ENCODE data around the gene SLAIN2.

SLAIN2 gene

DNA sequence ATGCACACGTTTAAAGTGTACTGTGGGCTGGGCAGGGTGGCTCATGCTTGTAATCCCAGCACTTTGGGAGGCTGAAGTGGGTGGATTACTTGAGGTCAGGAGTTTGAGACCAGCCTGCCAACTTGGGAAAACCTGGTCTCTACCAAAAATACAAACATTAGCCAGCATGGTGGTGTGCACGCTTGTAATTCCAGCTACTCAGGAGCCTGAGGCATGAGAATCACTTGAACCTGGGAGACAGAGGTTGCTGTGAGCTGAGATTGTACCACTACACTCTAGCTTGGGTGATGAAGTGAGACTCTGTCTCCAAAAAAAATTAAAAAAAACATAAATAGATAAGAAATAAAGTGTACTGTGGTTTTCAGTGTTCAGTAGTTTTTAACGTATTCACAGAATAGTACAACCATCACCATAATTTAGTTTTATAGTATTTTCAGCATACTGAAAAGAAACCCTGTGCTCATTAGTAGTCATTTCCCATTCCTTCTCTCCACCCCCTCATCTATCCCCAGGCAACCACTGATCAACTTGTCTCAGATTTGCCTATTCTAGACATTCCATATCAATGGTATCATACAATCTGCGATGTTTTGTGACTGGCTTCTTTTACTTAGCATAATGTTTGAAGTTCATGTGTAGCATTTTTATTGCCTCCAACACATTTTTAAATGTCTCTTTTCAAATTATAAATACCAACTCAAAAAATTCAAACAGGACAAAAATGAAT lies 19.1 kb downstream of the SLAIN2 start:
- Histone ChIP-seq H3K36me3 (no peaks in the 10 kb centered on the region), H3K4me3 (no peak overlapping the region), H3K27me3 (no peaks in the 10 kb centered on the region), H3K9me3 (no peaks in the 10 kb centered on the region), H3K4me1 (peaks cover 0 to 38% (median 11%) of the 10 kb centered on the region in 4 donors), H3K27ac (no peak overlapping the region)
- TF ChIP-seq, protein P1, sequence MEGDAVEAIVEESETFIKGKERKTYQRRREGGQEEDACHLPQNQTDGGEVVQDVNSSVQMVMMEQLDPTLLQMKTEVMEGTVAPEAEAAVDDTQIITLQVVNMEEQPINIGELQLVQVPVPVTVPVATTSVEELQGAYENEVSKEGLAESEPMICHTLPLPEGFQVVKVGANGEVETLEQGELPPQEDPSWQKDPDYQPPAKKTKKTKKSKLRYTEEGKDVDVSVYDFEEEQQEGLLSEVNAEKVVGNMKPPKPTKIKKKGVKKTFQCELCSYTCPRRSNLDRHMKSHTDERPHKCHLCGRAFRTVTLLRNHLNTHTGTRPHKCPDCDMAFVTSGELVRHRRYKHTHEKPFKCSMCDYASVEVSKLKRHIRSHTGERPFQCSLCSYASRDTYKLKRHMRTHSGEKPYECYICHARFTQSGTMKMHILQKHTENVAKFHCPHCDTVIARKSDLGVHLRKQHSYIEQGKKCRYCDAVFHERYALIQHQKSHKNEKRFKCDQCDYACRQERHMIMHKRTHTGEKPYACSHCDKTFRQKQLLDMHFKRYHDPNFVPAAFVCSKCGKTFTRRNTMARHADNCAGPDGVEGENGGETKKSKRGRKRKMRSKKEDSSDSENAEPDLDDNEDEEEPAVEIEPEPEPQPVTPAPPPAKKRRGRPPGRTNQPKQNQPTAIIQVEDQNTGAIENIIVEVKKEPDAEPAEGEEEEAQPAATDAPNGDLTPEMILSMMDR (IDR thresholded peaks at IDR 0.05): no peak
- intact Hi-C loops (cut with DNase I; ENCODE audit: low total_unique reads): no loop called here
- no peak for DNase-seq

GRCh38 chr4:48361012-48361400 lies 19.7 kb downstream of the SLAIN2 start:
- H3K4me1 ChIP-seq: peaks cover 0 to 36% (median 11%) of the 10 kb centered on the region in 4 donors
- H3K36me3 ChIP-seq: no peaks in the 10 kb centered on the region
- no peaks in the 10 kb centered on the region for H3K27me3 ChIP-seq
- no peaks in the 10 kb centered on the region for H3K9me3 ChIP-seq
- no peak overlapping the region for H3K27ac ChIP-seq
- TF ChIP-seq, protein P1 (IDR thresholded peaks at IDR 0.05): no peak
- H3K4me3 ChIP-seq: no peak overlapping the region
- no peak for DNase-seq
- intact Hi-C loops (cut with DNase I; ENCODE audit: low total_unique reads): no loop called here

- DNase-seq: no peak
- Histone ChIP-seq H3K36me3 (no peaks in the 10 kb centered on the region), H3K4me1 (peaks cover 0 to 46% (median 4%) of the 10 kb centered on the region in 4 donors), H3K4me3 (no peak overlapping the region), H3K27me3 (no peaks in the 10 kb centered on the region), H3K27ac (no peak overlapping the region), H3K9me3 (no peaks in the 10 kb centered on the region)
- intact Hi-C loops (cut with DNase I; ENCODE audit: low total_unique reads): no loop called here
- TF ChIP-seq, protein P1 (IDR thresholded peaks at IDR 0.05): no peak
These were observed 25.3 kb downstream of the SLAIN2 start for GRCh38 chr4:48366611-48367010.

DNA sequence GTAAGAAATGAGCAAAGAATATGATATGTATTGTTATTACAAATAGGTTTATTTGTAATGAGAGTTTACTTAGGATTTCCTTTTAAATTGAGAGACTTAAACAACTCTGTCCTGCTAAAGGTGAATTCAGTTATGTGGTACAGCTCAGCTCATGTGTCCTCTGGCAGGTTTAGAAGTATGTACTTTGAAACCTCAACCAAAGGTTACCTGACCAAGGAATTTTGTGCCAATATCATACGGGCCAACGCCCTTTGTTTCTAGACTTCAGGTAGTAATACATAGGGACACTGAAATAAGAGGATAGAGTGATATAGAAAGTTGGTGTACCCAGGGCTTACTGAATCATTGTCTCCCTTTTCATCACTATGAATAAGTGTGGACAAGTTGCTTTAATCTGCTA lies 25.7 kb downstream of the SLAIN2 start:
- H3K27me3 ChIP-seq: no peaks in the 10 kb centered on the region
- intact Hi-C loops (cut with DNase I; ENCODE audit: low total_unique reads): no loop called here

DNA sequence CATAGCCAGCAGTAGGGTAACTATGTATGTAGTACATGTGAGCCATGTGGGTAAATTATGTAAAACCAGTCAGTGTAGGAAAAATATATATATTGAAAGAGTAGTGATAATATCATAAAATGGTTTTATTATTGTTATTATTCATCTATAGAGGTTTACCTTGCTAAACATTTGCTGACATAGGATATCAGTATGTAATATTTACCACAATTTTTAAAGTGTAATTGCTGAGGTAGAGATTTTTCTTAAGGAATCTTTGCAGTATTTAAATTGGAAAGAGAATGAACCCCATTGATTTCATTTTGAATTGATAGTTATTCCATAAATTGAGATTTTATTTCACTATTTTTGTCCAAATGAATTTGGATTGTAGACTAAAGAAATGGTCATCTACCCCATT lies 27.1 kb downstream of the SLAIN2 start:
- no peak overlapping the region for H3K4me3 ChIP-seq
- TF ChIP-seq, protein P1 (IDR thresholded peaks at IDR 0.05): no peak
- intact Hi-C loops (cut with DNase I; ENCODE audit: low total_unique reads): no loop called here
- no peak overlapping the region for H3K27ac ChIP-seq
- no peaks in the 10 kb centered on the region for H3K9me3 ChIP-seq
- no peaks in the 10 kb centered on the region for H3K36me3 ChIP-seq
- DNase-seq: no peak
- H3K27me3 ChIP-seq: no peaks in the 10 kb centered on the region
- H3K4me1 ChIP-seq: peaks cover 0 to 38% (median 4%) of the 10 kb centered on the region in 4 donors

More for the DNA sequence above, 25.7 kb downstream of the SLAIN2 start:
- no peak overlapping the region for H3K27ac ChIP-seq
- H3K36me3 ChIP-seq: no peaks in the 10 kb centered on the region
- TF ChIP-seq, protein P1 (IDR thresholded peaks at IDR 0.05): no peak
- H3K4me3 ChIP-seq: no peak overlapping the region
- peaks cover 0 to 42% (median 4%) of the 10 kb centered on the region in 4 donors for H3K4me1 ChIP-seq
- DNase-seq: no peak
- no peaks in the 10 kb centered on the region for H3K9me3 ChIP-seq

Data from tibial artery (tissue), 4 donors.